Myocyte (in vitro differentiated cells): Measurements from ENCODE around the gene PSMD9. TPM values are rescaled to one million over a fixed set of nuclear protein-coding genes. Genes with fewer than 3 reads are reported as not detected.
A peak's percentile ranks its signal among the peaks of the same experiment; 100 is the strongest.
"Not testable (repeated sequence)": the region's sequence is repeated elsewhere in the genome, so short reads cannot be mapped to it uniquely, and the experiment has no call there.

Source experiments
- DNase-seq: peaks from one replicate; pipeline ENCODE4 v3.0.0-alpha.2; 2012; ENCODE audit warnings: low read depth
- total RNA-seq: library from RNA; depleted of rRNA; stranded (reverse); fragments of >200 nt; gene quantifications from 2 replicates; pipeline ENCODE4 v1.2.3, GENCODE V29; 2014

The PSMD9 gene
- total RNA-seq, 1 donor from 2014 or later = 98.8 TPM

DNA sequence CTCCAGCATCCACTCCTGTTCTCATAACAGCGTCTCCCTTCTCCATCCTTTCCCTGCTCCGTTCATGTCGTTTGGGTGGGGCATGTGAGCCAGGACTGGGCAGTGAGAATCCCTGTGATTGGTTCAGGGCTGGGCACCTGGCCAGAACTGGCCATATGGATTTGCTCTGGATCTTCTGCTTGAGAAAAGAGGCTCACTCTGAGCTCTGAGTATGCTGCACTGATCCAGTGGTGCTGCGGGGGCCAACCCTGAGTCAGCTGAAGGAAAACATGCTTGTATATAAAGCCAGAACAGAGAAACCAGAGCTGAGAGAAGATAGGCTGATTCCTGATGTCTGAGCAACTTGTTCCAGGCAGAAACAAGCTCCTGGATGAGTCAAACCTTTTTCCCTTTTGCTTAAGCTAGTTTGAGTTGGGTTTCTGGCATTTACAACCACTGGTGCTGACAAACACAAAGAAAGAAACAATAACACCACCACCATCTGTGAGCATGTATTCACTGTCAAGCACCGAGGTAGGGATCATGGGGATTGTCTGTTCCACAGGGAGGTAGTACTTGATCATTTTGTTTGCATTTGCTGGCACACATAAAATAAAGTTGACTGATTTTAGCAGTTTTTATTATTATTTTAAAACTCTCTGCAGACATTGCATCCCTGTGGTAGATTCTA, 15.9 kb upstream of the PSMD9 start:
- DNase-seq = peak; percentile 18

DNA sequence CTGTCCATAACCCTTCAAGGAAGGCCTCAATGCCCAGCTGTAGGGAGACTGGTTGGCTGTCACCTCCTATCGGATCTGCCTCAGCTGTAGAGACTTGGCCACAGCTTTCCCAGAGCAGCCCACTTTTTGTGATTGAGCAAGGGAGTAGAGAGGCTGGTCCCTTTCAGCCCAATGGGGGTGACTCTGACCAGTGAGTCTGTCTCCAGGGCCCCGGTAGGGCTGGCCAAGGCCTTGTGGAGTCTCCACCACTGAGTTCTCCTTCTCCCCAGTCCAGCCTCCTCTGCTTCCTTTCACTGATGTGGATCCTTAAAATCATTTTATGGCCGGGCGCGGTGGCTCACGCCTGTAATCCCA, 15.4 kb upstream of the PSMD9 start:
- DNase-seq = no peak

DNA sequence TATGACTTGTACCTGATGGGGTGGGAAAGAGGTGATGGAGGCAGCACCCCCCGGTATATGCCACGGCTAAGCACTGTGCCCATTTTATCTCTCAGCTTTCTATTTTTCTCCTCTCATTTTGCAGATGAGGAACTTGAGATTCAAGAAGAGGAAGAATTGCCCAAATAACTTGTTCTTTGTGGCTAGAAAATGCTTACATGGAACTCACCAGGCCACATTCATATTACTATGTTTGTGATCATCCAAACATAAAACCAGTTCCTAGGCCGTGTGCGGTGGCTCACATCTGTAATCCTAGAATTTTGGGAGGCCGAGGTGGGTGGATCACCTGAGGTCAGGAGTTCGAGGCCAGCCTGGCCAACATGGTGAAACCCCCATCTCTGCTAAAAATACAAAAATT, 14.5 kb upstream of the PSMD9 start:
- DNase-seq = no peak

DNA sequence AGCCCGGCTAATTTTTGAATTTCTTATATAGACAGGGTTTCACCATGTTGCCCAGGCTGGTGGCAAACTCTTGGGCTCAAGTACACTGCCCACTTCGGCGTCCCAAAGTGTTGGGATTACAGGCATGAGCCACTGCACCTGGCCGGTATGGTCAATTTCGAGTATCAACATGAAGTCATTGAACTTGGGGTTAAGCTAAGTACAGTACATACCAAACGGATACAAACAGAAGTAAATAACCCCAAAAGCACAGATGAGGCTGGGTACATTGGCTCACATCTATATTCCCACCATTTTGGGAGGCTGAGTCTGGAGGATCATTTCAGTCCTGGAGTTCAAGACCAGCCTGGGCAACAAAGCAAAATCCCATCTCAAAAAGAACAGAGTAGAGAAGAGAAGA, 13.0 kb upstream of the PSMD9 start:
- no peak for DNase-seq

DNA sequence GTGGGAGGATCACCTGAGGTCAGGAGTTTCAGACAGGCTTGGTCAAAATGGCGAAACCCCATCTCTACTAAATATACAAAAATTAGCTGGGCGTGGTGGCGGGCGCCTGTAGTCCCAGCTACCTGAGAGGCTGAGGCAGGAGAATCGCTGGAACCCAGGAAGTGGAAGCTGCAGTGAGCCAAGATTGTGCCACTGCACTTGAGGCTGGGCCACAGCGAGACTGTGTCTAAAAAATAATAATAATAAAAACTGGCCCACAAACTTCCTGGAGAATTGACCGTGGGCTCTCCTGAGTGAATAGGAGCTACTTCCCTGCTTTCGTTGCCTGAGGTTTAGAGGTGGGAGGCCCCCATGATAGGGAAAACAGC, 12.5 kb upstream of the PSMD9 start:
- not testable (repeated sequence) for DNase-seq

DNA sequence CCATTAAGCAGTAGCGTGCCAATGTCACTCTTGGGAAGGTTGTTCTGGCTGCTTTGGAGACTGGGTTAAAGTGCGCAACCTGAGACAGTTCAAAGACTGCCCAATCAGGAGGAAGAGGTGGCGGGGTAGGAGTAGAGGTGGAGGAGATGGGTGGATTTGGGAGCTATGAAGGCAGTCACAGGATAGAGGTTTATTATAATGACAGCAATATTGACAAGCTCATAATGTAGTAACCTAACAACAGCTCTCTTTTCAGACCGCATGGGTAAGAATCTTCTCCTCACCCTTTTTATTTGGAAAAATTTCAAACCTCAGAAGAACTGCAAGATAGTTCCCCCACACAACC, 5.3 kb upstream of the PSMD9 start:
- no peak for DNase-seq

DNA sequence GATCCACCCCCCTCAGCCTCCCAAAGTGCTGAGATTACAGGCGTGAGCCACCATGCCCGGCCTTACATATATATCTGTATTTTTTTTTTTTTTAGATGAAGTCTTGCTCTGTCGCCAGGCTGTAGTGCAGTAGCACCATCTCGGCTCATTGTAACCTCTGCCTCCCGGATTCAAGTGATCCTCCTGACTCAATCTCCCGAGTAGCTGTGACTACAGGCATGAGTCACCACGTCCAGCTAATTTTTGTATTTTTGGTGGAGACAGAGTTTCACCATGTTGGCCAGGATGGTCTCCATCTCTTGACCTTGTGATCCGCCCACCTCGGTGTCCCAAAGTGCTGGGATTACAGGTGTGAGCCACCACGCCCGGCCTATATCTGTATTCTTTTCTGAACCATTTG, 3.5 kb upstream of the PSMD9 start:
- not testable (repeated sequence) for DNase-seq

DNA sequence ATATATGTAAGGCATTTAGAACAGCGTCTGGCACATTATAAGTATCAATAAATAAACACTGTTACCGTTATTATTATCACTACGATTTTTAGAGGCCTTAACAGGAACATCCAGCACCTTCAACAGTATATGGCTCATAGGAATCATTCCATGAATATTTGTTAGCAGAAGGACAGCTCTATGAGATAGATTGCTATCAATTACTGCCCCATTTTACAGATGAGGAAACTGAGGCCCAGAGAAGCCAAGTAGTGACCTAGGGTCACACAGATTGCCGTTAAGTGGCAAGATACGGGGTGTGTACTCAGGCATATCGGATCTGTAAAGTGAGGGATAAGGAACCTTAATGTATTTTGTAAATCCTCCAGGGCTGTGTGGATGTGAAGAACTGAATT, 510 bp upstream of the PSMD9 start:
- no peak for DNase-seq

DNA sequence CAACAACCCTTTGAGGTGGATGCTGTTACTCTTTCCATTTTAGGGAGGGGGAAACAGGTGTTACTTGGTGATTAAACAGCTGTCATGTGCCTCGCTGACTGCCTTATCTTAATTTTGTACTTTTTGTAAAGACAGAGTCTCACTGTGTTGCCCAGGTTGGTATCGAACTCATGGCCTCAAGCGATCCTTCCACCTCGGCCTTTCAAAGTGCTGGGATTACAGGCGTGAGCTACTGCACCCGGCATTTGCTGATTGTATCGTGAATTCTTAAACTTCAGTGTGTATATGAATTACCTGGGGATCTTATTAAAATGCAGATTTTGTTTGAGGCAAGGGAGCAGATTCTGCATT, 659 bp downstream of the PSMD9 start:
- DNase-seq = no peak

DNA sequence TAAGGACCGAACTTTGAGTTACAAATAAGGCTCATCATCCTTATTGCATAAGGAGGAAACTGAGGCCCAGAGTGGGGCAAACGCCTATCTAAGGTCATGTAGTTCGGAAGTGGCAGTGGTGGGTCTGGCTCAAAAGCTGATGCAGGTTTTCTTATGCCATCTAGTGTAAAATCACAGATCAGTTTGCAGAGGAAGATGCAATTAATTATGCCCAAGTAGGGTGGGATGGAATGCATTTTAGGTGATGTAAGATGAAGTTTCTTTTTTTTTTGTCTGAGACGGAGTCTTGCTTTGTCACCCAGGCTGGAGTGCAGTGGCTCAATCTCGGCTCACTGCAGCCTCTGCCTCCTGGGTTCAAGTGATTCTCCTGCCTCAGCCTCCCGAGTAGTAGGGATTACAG, 1.1 kb downstream of the PSMD9 start:
- DNase-seq = peak; percentile 12

DNA sequence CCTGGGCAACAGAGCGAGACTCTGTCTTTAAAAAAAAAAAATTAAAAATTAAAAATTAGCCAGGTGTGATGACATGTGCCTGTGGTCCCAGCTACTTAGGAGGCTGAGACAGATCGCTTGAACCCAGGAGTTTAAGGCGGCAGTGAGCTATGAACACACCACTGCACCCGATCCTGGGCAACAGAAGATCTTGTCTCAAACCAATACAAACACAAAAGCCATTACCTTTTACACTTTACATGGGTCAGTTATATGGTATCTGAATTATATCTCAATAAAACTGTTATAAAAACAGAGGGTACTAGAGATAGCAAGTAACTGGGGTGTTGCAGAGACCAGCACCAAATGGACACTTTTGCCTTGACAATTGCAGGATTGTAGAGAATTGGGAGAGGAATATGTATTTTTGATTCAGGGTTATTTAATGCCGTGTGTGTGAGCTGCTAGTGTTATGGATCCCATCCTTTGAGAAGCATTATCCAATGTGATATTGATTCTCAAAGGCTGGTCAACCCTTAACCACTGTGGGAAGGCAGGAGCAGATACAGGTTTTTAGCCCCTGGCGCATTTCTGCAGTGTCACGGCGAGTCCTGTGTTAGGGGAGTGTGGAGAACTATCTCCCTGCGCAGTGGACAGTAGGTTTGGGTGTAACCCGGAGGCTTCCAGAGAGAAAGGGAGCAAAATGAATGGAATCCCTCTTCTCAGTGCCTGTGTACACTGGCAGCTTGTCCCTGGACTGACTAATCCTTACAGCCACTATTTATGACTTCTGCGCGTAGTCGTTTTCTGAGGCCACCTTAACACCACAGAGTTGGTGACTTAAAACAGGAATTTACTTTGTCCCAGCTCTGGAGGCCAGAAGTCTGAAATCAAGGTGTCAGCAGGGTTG, 4.3 kb downstream of the PSMD9 start:
- DNase-seq = no peak

DNA sequence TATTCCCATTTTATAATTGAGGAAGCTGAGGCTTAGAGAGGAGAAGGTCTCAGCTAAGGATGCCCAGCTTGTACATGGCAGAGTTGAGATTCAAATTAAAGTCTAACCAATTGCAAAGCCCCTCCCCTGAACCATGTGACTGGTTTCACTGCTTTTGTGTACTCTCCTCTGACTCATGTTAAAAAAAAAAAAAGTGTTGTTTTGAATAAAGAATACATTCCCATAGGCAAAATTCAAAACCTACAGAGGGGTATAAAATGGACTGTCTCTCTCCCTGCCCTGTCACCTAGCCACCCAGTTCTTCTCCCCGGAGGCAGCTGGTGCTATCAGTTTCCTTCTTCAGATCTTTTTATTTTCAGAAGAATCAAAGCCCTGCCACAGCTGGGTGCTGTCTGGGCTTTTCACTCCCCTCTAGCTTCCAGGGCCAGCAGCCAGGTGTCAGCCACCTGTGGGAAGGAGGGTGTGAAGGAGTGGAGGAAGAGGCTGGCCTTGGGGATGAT, 5.4 kb downstream of the PSMD9 start:
- DNase-seq = peak; percentile 43

DNA sequence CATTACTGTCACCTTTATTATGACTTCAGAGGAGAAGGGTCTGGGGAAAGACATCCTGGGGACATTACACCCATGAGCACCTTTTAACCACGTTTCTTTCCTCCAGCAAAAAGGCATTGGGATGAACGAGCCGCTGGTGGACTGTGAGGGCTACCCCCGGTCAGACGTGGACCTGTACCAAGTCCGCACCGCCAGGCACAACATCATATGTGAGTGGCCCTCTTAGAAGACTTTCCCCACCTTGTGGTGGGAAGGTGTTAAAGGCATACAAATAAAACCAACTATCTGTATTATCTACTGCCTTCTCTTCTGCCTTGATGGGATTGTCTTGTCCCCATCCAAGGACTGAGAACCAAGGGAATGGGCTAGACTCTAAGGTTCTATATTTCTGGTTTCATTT, 6.0 kb downstream of the PSMD9 start:
- DNase-seq = peak; percentile 18

DNA sequence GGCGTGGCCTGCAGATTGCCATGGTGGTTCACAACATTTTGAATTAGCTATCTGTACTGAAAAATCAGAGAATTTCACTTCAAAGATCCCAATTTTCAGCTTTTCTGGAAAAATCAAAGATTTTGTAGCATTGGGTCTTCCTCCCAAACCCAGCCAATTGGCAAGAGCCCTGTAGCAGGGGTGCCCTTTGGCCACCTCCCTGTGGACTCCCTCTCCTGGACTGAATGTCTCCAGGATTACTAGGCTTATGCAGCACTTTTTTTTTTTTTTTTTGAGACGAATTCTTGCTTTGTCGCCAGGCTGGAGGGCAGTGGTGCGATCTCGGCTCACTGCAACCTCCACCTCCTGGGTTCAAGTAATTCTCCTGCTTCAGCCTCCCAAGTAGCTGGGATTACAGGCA, 9.7 kb downstream of the PSMD9 start:
- no peak for DNase-seq

DNA sequence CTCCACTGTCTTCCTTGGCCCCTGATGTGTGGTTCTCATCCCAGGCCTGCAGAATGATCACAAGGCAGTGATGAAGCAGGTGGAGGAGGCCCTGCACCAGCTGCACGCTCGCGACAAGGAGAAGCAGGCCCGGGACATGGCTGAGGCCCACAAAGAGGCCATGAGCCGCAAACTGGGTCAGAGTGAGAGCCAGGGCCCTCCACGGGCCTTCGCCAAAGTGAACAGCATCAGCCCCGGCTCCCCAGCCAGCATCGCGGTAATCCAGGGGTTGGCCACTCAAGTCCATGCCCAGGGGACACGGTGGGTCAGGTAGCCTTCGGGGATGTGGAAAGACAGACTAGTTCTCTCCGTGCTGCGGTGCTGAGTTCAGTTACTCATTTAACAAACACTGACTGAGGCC, 11.0 kb downstream of the PSMD9 start:
- DNase-seq = no peak

DNA sequence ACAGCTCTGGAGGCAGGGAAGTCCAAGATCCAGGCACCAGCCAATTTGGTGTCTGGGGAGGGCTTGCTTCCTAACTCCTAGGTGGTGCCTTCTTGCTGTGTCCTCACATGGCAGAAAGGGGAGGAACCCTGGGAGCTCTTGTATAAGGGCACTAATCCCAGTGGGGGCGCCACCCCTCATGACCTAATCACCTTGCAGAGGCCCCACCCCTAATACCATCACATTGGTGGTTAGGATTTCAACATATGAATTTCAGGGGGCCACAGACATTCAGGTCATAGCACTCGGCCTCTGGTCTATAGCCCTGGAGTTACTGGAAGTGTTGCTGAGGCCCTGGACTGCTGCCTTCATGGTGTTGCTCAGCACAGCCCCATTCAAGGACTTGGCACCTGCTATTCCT, 14.6 kb downstream of the PSMD9 start:
- no peak for DNase-seq

DNA sequence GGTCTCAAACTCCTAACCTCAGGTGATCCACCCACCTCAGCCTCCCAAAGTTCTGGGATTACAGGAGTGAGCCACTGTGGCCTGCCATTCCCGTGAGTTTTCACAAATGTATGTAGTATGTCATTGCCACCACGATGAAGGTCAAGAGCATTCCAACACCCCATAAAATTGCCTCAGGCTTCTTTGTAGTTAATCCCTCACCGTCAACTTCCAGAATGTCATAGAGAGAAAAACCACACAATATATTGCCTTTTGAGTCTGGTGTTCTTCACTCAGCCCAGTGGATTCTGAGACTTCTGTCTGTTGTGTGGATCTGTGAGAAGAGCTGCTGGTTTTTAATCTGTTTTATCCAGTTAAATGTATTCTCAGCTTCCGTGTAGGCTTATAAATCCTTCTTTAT, 17.2 kb downstream of the PSMD9 start:
- no peak for DNase-seq

DNA sequence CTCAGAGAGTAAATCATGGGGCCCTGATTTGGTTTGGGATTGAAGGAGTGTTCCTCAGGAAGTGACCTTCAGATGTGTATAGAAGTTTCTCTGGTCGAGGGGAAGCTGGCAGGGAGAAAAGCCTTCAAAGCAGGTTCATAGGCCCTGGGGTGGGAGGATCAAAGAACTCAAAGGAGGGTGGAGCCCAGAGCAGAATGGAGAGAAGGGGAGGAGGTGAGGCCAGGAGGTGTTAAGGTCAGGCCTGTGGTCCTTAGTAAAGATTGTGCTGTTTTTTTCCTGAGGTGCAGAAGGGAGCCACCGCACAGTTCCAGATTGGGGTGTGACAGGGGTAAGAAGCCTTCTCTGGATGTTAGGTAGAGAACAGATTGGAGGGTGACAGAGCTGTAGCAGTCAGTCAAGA, 20.1 kb downstream of the PSMD9 start:
- no peak for DNase-seq

DNA sequence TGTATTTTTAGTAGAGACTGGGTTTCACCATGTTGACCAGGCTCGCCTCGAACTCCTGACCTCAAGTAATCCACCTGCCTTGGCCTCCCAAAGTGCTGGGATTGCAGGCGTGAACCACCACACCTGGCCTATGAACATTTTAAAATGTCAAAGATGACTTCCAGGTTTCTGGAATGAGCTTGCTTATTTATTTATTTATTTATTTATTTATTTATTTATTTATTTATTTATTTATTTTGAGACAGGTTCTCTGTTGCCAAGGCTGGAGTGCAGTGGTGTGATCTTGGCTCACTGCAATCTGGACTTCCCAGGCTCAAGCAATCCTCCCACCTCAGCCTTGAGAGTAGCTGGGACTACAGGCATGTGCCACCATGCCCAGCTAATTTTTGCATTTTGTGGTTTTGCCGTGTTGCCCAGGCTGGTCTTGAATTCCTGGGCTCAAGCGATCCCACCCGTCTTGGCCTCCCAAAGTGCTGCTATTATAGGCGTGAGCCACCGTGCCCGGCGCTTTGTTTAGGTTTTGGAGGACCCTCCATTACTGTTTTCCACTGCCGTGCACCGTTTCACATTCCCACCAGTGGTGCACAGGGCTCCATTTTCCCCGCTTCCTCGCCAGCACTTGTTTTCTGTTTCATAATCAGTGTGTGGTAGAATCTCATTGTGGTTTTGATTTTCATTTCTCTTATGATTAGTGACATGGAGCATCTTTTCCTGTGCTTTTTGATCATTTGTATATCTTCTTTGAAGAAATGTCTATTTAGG, 23.4 kb downstream of the PSMD9 start:
- no peak for DNase-seq

DNA sequence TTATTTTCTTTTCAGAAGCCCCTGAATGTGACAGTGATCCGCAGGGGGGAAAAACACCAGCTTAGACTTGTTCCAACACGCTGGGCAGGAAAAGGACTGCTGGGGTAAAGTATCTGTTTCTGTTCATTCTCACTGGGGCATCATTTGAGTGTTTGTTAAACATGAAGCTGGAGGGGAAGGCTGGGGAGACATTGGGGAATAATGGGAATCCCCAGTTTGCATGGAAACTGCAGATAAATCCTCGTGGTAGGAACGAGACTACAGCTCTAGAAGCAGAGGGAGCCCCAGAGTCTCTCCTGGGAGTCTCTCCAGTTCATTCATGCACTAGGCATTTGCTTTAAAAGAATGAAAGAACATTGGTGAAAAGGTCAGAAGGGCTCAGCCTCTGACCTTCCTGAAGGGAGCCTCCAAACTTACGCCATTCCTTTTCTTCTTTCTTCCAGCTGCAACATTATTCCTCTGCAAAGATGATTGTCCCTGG, 27.3 kb downstream of the PSMD9 start:
- no peak for DNase-seq

DNA sequence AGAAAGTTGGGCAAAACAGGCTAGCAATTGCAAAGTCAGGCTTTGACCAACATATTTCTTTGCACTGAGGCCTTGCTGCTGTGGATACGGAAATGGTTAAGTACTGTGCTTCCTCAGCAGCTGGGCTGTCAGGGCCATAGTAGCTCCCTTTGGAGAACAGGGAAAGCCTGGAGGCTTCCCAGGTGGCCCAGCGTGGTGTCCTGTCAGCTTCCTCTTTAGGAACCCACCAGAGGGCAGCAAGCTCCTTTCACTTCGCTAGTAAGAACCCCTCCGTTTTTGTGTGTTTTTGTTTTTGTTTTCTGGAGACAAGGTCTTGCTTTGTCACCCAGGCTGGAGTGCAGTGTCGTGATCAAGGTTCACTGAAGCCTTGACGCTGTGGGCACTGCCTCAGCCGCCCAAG, 28.1 kb downstream of the PSMD9 start:
- DNase-seq = peak; percentile 33
